ENCODE data around the gene SCYL3.
"Not testable (repeated sequence)": the region's sequence is repeated elsewhere in the genome, so short reads cannot be mapped to it uniquely, and the experiment has no call there.

SCYL3 gene

GRCh38 chr1:169896013-169896412 is 2.3 kb upstream of the SCYL3 start:
- DNase-seq, result no peak

GRCh38 chr1:169894424-169895145 is 889 bp upstream of the SCYL3 start:
- no peak for DNase-seq

DNA sequence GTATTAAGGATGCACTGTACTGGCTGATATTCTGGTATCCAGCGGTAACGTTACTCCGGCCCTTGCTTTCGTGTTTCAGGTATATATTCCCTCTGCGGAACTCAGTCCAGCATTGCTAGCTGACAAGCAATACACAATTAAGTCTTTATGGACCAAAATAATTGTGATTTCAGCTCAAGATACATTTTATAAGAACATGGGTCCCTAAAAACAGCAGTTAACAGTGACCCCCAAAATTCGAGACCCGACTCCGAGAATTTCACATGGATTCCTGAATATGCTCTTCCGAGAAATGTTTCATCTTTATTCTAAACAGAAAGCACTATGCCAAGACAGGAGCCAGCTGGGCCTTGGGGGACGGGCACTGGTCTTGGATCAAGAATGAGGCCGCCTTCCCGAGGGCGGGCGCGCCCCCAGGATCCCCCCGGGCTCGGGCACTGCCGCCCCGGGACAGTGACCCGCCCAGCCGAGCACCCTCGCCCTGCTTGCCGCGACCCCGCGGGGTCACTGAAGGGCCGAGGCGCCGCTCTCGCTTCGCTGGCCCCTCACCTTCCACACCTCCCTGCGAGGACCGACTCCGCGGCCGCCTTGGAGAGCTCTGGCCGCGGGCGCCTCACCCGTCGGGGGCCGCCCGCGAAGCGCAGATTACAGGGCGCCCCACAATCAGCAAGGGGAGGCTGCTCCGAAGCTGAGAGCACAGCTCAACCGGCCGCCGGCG is 610 bp downstream of the SCYL3 start:
- DNase-seq, result no peak

- DNase-seq, result no peak
These were observed 1.3 kb downstream of the SCYL3 start for GRCh38 chr1:169892176-169892926.

- DNase-seq, result no peak
These were observed 2.2 kb downstream of the SCYL3 start for GRCh38 chr1:169891539-169891885.

DNA sequence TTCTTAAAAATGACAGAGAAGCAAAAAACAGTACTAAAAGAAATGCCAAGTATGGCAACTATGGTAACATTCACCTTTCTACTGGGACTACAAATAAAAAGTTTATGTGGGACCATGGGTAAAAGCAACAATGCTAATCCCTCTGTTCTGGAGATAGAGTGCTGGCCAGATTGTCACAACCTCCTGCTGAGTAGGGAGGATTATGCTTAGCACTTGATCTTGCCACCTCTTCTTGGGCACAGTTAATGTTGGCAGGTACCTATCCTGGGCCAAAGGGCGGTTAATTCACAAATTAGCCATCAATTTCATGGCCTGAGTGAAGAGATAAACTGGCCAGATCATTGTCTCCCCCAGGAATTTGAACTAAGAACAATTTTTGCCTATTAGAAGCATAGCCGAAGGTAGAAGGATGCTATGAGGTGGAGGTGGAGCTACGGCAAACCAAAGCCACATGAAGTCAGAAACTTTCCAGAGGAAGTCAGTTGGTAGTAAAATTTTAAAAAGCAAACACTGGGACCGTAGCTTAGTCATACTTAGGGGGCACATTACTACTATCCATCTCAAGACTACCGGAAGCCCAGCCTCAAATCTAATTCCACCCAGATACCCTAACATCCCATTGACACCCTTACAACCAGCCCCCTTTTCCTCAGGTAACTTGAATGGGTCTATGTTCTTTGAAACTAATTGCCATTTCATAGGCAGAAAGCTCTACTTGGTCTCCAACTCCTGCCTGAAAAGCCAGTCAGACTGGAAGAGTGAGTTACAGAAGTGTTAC is 2.7 kb downstream of the SCYL3 start:
- DNase-seq, result no peak

DNA sequence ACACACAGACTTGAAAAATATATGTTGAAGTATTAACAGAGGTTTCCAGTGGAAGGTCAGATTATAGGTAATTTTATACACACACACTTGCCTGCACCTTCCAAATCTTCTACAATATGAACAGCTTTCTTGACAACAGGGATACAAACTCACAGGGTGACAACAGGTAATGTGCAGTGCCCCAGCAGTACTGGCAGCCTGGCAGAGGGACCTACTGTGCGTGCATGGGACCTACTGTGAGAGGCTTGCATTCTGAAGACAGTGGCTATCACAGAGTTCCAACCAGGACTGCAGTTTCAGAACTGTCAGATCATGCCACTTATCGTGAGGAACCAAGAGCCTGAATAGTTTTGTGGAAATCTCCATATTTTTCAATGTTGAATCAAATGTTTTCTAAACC is 3.8 kb downstream of the SCYL3 start:
- no peak for DNase-seq

DNA sequence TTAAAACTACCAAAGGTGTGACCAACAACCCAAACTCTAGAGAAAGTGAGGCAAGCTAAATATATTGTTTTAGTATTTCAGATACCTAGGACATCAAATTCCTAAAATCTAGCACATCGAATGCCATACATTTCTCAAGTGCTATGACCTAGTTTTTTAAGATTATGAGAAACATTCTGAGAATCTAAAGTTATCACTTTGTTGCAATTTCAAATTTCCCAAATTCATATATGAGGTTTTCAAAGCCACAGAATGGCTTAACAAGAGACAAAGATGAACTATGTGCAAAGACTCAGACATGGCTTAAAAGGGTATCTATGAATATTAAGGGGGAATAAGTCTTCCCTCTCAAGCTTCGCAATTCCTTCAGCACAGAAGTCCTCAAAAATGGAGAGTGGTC is 6.8 kb downstream of the SCYL3 start:
- no peak for DNase-seq

DNA sequence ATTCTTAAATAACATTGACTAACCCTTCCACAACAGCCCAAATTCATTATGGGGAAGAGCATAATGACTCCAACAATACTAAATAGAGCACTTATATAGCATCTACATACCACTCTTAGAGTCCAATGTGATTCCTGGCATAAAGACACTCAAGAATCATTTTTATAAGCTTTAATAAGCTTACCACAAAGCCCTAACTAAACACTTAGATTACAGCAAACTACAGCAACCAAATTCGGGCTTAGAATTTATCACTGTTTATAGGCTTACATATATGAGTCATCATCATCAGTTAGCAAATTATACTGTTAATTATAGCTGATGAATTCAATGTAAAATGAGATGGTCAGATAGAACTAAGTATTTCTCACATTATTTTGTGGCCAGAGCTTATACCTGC is 7.3 kb downstream of the SCYL3 start:
- no peak for DNase-seq

- DNase-seq, result no peak
These were observed 8.5 kb downstream of the SCYL3 start for GRCh38 chr1:169885207-169885606.

DNA sequence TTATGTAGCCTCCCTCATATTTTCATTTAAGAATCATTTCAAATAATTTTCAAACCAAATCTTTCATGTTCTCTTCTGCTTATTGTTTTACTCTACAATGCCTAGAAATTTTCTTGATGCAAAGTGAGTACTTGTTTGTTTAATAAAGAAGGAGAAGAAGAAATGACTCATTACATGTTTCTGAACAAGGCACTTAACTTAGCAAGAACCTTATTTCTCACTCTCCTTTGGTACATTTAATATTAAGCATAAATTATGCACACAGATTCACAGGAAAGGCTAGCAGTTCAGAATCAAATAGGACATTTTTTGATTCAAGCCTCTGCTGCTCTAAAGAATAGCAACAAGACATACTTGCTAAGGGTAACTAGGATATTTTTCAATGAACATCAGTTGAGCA is 9.1 kb downstream of the SCYL3 start:
- DNase-seq, result no peak

DNA sequence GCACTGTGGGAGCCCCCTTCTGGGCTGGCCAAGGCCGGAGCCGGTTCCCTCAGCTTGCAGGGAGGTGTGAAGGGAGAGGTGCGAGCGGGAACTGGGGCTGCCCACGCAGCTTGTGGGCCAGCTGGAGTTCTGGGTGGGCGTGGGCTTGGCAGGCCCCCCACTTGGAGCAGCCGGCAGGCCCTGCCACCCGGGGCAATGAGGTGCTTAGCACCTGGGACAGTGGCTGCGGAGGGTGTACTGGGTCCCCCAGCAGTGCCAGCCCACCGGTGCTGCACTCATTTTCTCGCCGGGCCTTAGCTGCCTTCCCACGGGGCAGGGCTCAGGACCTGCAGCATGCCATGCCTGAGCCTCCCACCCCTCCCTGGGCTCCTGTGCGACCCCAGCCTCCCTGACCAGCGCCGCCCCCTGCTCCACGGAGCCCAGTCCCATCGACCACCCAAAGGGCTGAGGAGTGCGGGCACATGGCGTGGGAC is 11.6 kb downstream of the SCYL3 start:
- DNase-seq, result no peak

DNA sequence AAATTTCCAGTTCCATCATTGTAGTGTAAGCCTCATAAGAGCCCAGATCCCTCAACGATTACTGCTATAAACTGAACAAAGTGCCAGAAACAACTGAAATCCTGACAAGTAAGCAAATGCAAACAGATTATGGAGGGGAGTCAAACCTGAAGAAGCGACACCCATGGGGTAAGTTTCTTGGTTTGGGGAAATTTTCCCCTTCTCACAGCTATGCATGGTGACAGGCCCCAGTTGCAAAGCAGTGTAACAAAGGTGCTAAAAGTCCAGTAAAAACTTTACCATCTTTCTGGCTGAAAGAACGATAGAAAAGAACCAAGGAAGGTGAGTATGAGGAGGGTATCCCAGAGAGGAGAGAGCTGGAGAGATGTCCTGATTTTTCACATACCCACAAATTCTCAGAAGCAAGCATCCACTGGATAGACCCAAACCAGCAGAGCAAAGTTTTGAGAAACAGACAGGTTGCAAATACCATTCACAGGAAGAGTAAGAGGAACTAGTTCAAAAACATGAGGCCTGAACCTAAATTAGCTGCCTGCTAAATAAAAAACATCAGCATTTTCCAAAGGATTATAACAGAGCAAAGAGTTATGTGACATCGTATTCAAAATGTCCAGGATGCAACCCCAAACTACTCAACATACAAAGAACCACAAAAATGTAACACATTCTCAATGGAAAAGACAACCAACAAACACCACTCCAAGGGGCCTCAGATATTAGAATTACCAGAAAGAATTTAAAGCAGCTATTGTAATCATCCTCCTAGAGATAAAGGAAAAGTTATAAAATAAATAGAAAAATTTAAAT is 14.5 kb downstream of the SCYL3 start:
- no peak for DNase-seq

GRCh38 chr1:169878498-169878897 is 15.2 kb downstream of the SCYL3 start:
- no peak for DNase-seq

DNA sequence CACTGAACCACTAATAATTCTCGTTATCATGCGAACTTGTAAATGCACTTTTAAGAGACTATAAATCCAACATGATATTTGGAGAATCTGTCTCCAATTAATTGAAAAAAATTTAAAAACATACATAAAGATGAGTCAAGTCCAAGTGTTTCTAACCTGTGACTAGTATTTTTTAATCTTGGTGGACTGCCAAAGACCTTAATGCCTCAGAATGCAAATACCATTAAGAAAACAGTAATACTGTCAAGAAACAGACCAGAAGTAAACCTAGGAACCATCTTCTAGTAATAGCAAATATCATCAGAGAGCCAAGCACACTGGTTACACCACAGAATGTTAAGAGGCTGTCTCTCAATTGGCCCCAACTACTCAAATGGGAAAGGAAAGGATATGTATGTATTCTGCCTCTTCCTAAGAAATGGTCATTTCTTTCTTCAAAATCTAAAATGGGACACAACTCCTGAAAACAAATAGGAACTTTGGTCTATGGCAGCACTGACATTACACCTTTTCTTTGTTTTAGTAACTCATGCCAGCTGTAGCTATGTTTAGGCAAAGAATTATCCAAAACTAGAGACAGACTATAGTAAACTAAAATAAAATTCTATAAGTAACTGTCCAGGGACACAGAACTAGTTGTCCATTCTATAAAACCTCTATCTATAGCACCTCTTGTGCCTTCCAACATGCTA is 15.8 kb downstream of the SCYL3 start:
- no peak for DNase-seq

GRCh38 chr1:169874229-169874628 is 19.5 kb downstream of the SCYL3 start:
- no peak for DNase-seq

DNA sequence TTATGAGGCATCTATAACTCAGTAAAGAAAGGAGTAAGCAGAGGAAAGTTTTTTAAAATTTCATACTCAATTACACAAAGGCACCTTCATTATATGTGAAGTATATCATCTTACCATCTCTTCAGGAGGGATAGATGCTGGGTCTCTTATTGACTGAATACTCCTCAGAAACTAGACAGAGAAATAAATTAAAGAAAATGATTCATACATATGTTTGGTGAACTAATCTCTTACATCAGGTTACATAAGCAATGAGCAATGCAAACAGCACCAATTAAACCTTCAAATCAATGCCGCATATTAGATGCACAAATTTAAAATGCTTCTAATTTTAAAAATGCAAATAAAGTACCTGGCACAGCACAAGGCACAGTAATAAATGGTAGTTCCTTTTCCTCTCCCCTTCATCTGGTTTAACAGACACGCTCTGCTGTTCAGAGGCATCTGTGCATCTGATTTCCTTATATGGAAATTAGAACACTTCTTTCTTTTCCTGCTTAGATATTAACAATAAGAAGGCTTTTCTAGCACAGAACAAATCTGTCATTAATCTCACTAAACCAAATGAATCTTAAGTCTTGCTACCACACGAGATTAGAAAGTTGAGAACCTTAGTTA is 20.0 kb downstream of the SCYL3 start:
- DNase-seq, result no peak

GRCh38 chr1:169872906-169873305 is 20.8 kb downstream of the SCYL3 start:
- no peak for DNase-seq

DNA sequence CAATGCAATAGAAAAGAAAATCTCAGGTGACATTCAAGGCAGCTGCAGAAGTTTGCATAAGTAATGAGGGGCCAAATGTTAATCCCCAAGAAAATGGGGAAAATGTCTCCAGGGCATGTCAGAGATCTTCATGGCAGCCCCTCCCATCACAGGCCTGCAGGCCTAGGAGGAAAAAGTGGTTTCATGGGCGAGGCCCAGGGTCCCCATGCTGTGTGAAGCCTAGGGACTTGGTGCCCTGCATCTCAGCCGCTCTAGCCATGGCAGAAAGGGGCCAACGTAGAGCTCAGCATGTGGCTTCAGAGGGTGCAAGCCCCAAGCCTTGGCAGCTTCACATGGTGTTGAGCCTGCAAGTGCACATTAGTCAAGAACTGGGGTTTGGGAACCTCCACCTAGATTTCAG is 21.7 kb downstream of the SCYL3 start:
- not testable (repeated sequence) for DNase-seq

DNA sequence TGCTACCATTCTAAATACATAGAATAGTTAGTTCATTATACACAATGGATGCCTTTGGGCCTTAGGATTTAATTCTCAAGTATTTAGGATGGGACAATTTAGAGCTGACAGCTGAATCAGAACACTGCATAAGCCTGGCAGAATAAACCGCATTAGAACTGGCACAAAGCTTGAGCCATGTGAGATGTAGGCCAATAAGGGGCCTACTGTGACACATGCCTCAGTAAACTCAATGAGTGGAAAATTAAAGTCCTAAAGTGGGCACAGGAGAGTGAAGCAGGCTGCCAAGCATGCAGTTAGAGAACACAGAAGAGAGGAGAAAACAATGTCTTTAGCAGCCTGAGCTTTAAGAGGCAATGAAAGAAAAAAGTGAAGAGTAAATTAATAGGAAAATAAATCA is 24.3 kb downstream of the SCYL3 start:
- no peak for DNase-seq

- no peak for DNase-seq
These were observed 24.7 kb downstream of the SCYL3 start for GRCh38 chr1:169868978-169869377.

Measured in NCI-H774 (cell line).